Loucy (cell line): Measurements from ENCODE around the gene NCAPD2.

ENCODE experiments used
- H2AFZ ChIP-seq: fragments of 200-600 bp; sonication (generic); 2 replicates; pipeline ENCODE4 v1.6.0; 2016; ENCODE audit warnings: antibody characterized with exemption, mild to moderate bottlenecking, low read length, moderate library complexity
- H3F3A ChIP-seq: fragments of 200-600 bp; 2 replicates; pipeline ENCODE4 v1.6.0; 2016; ENCODE audit warnings: antibody characterized with exemption, low read depth, mild to moderate bottlenecking
- H3K27me3 ChIP-seq: fragments of 200-600 bp; sonication (generic); 2 replicates; pipeline ENCODE4 v1.6.1; 2014; ENCODE audit warnings: low read length, mild to moderate bottlenecking; ENCODE audit not compliant: insufficient read depth, poor library complexity, severe bottlenecking
- H3K36me3 ChIP-seq: fragments of 200-600 bp; sonication (generic); 2 replicates; pipeline ENCODE4 v1.6.1; 2016; ENCODE audit warnings: low read length; ENCODE audit not compliant: insufficient read depth
- H3K4me1 ChIP-seq: fragments of 200-600 bp; sonication (generic); 2 replicates; pipeline ENCODE4 v1.5.1; 2014; ENCODE audit warnings: low read length, mild to moderate bottlenecking; ENCODE audit not compliant: insufficient read depth, poor library complexity, severe bottlenecking
- H3K4me2 ChIP-seq: fragments of 200-600 bp; sonication (generic); 2 replicates; pipeline ENCODE4 v1.6.0; 2014; ENCODE audit warnings: antibody characterized with exemption, low read length, low read depth, mild to moderate bottlenecking; ENCODE audit not compliant: poor library complexity, severe bottlenecking
- H3K4me3 ChIP-seq: fragments of 200-600 bp; sonication (generic); 2 replicates; pipeline ENCODE4 v1.5.1; 2014; ENCODE audit warnings: low read length, mild to moderate bottlenecking, mixed read lengths; ENCODE audit not compliant: poor library complexity, severe bottlenecking
- H3K79me2 ChIP-seq: fragments of 200-600 bp; sonication (generic); 2 replicates; pipeline ENCODE4 v1.6.1; 2014; ENCODE audit warnings: low read length; ENCODE audit not compliant: insufficient read depth
- H3K9ac ChIP-seq: fragments of 200-600 bp; sonication (generic); 2 replicates; pipeline ENCODE4 v1.6.0; 2014; ENCODE audit warnings: mild to moderate bottlenecking, low read depth, low read length, moderate library complexity; ENCODE audit not compliant: poor library complexity, severe bottlenecking
- H3K9me2 ChIP-seq: fragments of 200-600 bp; sonication (generic); replicated peaks from 2 replicates; pipeline ENCODE4 v1.6.1; 2016; ENCODE audit warnings: low read depth, low read length, mixed read lengths
- H3K9me3 ChIP-seq: fragments of 200-600 bp; sonication (generic); 2 replicates; pipeline ENCODE4 v1.6.1; 2014; ENCODE audit warnings: mild to moderate bottlenecking, antibody characterized with exemption, low read length, low read depth; ENCODE audit not compliant: insufficient read depth
- H4K20me1 ChIP-seq: fragments of 200-600 bp; sonication (generic); 2 replicates; pipeline ENCODE4 v1.6.0; 2014; ENCODE audit warnings: antibody characterized with exemption, low read length, mild to moderate bottlenecking; ENCODE audit not compliant: insufficient read depth, poor library complexity, severe bottlenecking
- CTCF ChIP-seq: fragments of 200-600 bp; sonication (generic); conservative IDR thresholded peaks from 2 replicates; pipeline ENCODE4 v1.5.1; 2014; ENCODE audit warnings: mild to moderate bottlenecking, antibody characterized with exemption, low read length
- EZH2phosphoT487 ChIP-seq: fragments of 200-600 bp; IDR thresholded peaks from 2 replicates; pipeline ENCODE4 v1.6.1; 2018; ENCODE audit warnings: antibody characterized with exemption, mild to moderate bottlenecking, moderate library complexity, borderline replicate concordance

The NCAPD2 gene

GRCh38 chr12:6551063-6551461 lies 57.2 kb downstream of the NCAPD2 start:
- peak overlapping the region; percentile 96 for H3K4me3 ChIP-seq
- H3K4me1 ChIP-seq = peaks cover 43% of the 10 kb centered on the region
- no peaks in the 10 kb centered on the region for H3K27me3 ChIP-seq
- H3K9me2 ChIP-seq = no peaks in the 10 kb centered on the region
- H4K20me1 ChIP-seq = peaks cover 48% of the 10 kb centered on the region
- H3K9me3 ChIP-seq = no peaks in the 10 kb centered on the region
- H3K9ac ChIP-seq = peak overlapping the region; percentile 62
- no peaks in the 10 kb centered on the region for H3F3A ChIP-seq
- H2AFZ ChIP-seq = no peak overlapping the region
- H3K79me2 ChIP-seq = peaks cover 66% of the 10 kb centered on the region
- TF ChIP-seq CTCF (no peak), EZH2phosphoT487 (no peak)
- peaks cover 47% of the 10 kb centered on the region; the same call in 1 of the 2 replicates for H3K36me3 ChIP-seq
- H3K4me2 ChIP-seq = peak overlapping the region; percentile 96

- TF ChIP-seq EZH2phosphoT487 = no peak
- TF ChIP-seq CTCF = no peak
- Histone ChIP-seq H3K79me2 (peaks cover 67% of the 10 kb centered on the region), H3K9ac (peak overlapping the region; percentile 62), H2AFZ (no peak overlapping the region), H3K36me3 (peaks cover 43% of the 10 kb centered on the region; the same call in 1 of the 2 replicates), H3K9me2 (no peaks in the 10 kb centered on the region), H4K20me1 (peaks cover 48% of the 10 kb centered on the region), H3K27me3 (no peaks in the 10 kb centered on the region), H3K9me3 (no peaks in the 10 kb centered on the region), H3F3A (0 out of 2 replicates have a peak, but pooled peaks cover under 1% of the 10 kb centered on the region), H3K4me3 (peak overlapping the region; percentile 96), H3K4me2 (peak overlapping the region; percentile 96), H3K4me1 (peaks cover 43% of the 10 kb centered on the region)
These were observed 57.7 kb downstream of the NCAPD2 start for GRCh38 chr12:6551496-6552139.

- H3K4me3 ChIP-seq = peak overlapping the region; percentile 96
- H2AFZ ChIP-seq = no peak overlapping the region
- peaks cover 43% of the 10 kb centered on the region for H3K4me1 ChIP-seq
- peaks cover 73% of the 10 kb centered on the region for H3K79me2 ChIP-seq
- peak overlapping the region; percentile 62 for H3K9ac ChIP-seq
- H3K36me3 ChIP-seq = peaks cover 41% of the 10 kb centered on the region; the same call in 1 of the 2 replicates
- H3F3A ChIP-seq = 0 out of 2 replicates have a peak, but pooled peaks cover 3% of the 10 kb centered on the region
- no peaks in the 10 kb centered on the region for H3K9me2 ChIP-seq
- peak overlapping the region; percentile 96 for H3K4me2 ChIP-seq
- no peaks in the 10 kb centered on the region for H3K27me3 ChIP-seq
- H4K20me1 ChIP-seq = peaks cover 48% of the 10 kb centered on the region
- no peaks in the 10 kb centered on the region for H3K9me3 ChIP-seq
- no peak for TF ChIP-seq EZH2phosphoT487
- TF ChIP-seq CTCF = no peak
These were observed 58.2 kb downstream of the NCAPD2 start for GRCh38 chr12:6552140-6552551.
